ENCODE measurements around the gene C2CD3.
"Not testable (repeated sequence)": the region's sequence is repeated elsewhere in the genome, so short reads cannot be mapped to it uniquely, and the experiment has no call there.

Gene C2CD3

DNA sequence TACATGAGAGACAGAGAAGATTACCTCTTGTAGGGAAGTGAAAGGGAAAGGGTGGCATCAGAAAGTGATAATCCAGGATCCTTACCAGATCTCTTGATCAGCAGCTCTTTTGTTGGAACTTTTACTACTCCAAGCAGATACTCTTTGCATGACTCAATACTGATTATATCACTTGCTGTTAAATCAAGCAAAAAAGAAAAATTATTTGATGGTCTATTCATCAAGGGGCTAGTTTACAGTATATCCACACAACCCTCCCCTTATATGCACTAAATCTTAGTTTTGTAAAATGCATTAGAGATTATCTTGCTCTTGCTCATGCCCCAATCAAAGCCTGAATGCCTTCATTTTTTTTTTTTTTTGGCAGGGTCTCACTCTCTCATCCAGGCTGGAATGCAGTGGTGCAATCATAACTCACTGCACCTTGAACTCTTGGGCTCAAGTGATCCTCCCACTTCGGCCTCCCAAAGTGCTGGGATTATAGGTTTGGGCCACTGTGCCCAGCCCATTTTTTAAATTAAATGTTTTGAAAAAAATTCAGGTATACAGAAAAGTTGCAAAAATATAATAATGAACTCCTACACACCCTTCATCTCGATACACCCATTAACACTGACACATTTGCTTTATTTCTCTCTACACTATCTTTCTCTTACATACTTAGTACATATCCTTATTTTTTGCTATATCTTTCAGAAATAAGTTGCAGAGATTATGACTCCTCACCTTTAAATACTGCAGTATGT lies 85.8 kb downstream of the C2CD3 start:
- peak; percentile 37 for DNase-seq
- in situ Hi-C loops (cut with HindIII; ENCODE audit: low pct_ligation_motif_present, low pct_unique_long_range_greater_than_20kb, low sequenced_read_pairs): no loop called here

DNA sequence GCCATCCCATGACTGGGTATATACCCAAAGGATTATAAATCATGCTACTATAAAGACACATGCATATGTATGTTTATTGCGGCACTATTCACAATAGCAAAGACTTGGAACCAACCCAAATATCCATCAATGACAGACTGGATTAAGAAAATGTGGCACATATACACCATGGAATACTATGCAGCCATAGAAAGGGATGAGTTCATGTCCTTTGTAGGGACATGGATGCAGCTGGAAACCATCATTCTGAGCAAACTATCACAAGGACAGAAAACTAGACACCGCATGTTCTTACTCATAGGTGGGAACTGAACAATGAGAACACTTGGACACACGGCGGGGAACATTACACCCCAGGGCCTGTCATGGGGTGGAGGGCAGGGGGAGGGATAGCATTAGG lies 86.9 kb downstream of the C2CD3 start:
- in situ Hi-C loops (cut with HindIII; ENCODE audit: low pct_ligation_motif_present, low pct_unique_long_range_greater_than_20kb, low sequenced_read_pairs); DNase-seq: not testable (repeated sequence)

DNA sequence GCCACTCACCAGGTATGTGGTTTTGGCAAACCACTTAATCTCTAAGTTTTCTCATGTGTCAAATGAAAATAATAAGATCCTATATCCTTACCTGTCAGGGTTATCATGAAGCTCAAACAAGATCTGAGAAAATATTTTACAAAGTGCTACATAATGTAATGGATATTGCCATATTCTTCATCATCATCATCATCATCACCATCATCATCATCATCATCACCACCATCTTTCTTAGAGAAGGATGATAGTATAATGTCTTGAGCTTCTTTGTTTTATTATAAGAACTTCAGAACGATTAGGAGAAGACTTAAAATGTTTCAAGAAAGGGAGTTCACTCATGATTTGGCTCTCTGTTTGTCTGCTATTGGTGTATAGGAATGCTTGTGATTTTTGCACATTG lies 89.4 kb downstream of the C2CD3 start:
- in situ Hi-C loops (cut with HindIII; ENCODE audit: low pct_ligation_motif_present, low pct_unique_long_range_greater_than_20kb, low sequenced_read_pairs): no loop called here
- DNase-seq: no peak

DNA sequence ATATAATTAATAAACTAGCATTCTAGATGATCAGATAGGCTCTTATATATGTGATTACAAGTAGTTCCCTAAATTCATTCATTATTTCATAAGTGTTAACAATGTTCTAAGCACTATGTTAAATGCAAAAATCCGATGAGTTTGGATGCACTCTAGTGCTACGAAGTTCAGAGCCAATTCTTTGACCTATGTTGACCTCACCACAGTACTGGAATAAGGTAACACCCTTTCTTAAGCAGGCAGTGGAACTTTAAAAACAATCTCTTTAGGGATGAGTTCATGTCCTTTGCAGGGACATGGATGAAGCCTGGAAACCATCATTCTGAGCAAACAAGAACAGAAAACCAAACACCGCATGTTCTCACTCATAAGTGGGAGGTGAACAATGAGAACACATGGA lies 93.6 kb downstream of the C2CD3 start:
- no peak for DNase-seq
- in situ Hi-C loops (cut with HindIII; ENCODE audit: low pct_ligation_motif_present, low pct_unique_long_range_greater_than_20kb, low sequenced_read_pairs): no loop called here

DNA sequence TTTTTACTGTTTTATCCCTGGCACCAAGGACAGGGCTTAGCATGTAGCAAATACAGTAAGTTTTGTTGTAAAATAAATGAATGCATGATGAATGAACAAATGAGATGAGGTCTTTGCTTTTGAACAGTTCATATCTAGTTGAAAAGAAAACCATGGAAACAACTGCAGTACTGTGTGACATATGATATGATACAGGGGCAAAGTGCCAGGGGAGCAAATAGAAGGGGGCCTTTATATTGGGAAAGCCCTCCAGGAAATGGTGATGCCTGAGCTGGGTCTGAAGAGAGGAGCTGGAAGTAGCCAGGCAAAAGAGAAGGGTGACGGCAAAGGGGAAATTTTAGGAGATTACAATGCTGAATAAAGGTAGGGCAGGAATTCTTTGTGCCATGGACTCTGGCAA lies 98.1 kb downstream of the C2CD3 start:
- in situ Hi-C loops (cut with HindIII; ENCODE audit: low pct_ligation_motif_present, low pct_unique_long_range_greater_than_20kb, low sequenced_read_pairs): no loop called here

DNA sequence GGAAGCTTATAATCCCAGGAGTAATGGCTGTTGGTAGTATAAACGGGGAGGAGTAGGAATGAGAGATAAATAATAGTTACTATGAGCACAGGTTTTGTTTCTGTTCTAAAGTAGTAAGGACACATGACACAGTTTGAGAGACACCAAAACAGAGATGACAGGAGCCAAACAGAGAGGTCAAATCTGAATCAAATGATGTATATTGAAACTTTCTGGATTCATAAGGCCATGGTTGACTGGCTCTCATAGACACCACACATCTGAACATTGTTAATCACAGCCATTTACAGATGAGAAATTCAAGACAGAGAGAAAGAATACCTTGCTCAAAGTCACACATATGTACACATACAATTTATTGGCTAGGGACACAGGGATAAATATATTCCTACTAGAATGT lies 98.5 kb downstream of the C2CD3 start:
- DNase-seq: no peak

More for the DNA sequence above, 98.1 kb downstream of the C2CD3 start:
- DNase-seq: no peak

DNA sequence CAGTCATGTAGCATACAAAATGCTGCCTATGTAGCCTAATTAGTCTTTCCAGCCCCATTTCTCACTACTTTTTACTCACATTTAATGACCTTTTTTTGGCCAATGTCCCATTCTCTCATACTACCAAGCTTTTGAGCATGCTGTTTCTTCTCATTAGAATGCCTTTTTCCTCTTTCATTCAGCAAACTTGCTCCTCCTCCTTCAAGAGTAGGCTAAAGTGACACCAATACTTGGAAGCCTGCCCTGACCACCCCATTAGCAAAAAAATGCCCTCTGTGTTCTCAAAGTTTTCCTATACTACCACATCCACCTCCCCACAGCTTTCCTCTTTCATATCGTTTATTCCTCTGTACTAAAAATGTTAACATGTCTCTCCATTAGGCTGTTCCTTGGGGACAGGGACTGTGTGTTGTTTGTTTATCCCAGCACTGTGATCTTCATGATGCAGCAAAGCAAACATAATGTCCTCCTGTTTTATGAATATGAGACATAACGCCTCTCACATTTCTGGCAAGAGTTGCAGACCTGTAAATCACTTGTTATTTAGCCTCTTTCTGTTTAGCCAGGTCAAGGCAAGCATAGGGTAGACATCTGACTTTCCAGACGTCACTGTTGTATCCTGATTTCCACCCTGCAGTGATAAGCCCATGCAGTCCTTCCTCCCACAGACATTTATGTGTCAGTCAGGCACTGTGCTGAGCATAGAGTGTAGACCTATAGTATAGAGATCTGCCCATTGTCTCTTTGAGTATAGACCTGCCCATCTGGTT lies 99.9 kb downstream of the C2CD3 start:
- no peak for DNase-seq
- in situ Hi-C loops (cut with HindIII; ENCODE audit: low pct_ligation_motif_present, low pct_unique_long_range_greater_than_20kb, low sequenced_read_pairs): no loop called here

More for the DNA sequence above, 98.5 kb downstream of the C2CD3 start:
- in situ Hi-C loops (cut with HindIII; ENCODE audit: low pct_ligation_motif_present, low pct_unique_long_range_greater_than_20kb, low sequenced_read_pairs): no loop called here

DNA sequence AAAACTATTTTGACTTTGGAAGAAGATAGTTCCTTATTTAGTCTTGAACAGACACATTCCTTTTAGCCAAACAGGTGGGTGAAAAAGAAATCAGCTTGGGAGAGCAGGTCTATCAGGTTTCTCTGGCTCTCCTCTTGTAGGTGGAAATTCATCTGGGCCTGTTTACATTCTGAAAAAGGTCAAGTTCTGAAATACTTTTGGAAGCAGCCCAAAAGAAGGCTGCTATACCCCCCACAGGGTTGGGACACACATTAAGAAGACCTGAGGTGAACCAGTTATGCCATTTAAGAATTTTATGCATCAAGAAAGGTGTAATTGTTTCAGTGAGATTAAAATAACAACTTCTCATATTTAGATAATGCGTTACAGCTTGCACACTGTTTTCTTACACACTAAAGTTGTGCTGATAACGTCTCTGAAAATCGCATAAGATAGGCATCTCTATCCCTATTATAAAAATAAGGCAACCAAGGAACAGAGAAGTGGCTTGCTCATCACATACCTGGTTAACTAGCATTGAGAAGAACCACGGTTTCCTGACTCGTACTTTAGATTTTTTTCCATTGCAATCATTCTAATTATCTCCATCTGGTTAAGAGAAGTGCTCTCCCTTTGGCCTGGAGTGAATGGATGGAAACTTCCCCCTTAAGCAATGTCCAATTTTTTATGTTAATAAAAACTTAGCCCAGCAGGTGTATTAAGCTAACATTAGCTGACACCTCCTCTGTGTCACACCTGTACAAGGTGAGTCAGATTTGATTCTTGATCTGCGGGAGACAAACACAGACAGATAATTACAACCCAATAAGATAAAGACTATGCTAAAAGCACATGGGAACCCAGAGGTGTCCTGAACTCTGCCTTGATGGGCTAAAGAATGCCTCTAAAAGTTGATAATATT lies 101.4 kb downstream of the C2CD3 start:
- DNase-seq: no peak
- in situ Hi-C loops (cut with HindIII; ENCODE audit: low pct_ligation_motif_present, low pct_unique_long_range_greater_than_20kb, low sequenced_read_pairs): no loop called here

DNA sequence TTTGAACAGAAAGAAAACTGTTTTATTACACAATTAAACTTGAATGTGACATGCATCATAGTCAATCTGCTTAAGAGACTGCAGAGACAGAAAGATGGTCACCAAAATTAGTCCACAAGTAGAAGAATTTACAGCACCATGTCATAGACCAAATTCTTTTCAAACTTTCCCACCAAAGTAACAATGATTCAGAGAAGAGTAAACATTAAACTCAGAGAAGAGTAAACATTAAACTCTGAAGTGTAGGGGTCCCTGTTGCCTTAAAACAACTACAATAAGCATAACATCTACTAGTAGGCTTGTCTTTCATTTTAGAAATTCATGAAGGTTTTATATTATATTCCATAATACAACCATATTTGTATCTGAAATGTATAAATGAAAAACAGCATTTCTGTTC lies 104.1 kb downstream of the C2CD3 start:
- DNase-seq: peak; percentile 5
- in situ Hi-C loops (cut with HindIII; ENCODE audit: low pct_ligation_motif_present, low pct_unique_long_range_greater_than_20kb, low sequenced_read_pairs): not testable (repeated sequence)

DNA sequence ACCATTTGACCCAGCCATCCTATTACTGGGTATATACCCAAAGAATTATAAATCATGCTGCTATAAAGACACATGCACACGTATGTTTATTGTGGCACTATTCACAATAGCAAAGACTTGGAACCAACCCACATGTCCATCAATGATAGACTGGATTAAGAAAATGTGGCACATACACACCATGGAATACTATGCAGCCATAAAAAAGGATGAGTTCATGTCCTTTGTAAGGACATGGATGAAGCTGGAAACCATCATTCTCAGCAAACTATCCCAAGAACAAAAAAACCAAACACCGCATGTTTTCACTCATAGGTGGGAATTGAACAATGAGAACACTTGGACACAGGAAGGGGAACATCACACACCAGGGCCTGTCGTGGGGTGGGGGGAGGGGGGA lies 105.3 kb downstream of the C2CD3 start:
- not testable (repeated sequence) for DNase-seq

DNA sequence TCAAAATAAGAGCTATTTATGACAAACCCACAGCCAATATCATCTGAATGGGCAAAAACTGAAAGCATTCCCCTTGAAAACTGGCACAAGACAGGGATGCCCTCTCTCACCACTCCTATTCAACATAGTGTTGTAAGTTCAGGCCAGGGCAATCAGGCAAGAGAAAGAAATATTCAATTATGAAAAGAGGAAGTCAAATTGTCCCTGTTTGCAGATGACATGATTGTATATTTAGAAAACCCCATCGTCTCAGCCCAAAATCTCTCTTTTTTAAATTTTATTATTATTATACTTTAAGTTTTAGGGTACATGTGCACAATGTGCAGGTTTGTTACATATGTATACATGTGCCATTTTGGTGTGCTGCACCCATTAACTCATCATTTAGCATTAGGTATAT lies 107.2 kb downstream of the C2CD3 start:
- in situ Hi-C loops (cut with HindIII; ENCODE audit: low pct_ligation_motif_present, low pct_unique_long_range_greater_than_20kb, low sequenced_read_pairs); DNase-seq: not testable (repeated sequence)

More for the DNA sequence above, 105.3 kb downstream of the C2CD3 start:
- in situ Hi-C loops (cut with HindIII; ENCODE audit: low pct_ligation_motif_present, low pct_unique_long_range_greater_than_20kb, low sequenced_read_pairs): not testable (repeated sequence)

DNA sequence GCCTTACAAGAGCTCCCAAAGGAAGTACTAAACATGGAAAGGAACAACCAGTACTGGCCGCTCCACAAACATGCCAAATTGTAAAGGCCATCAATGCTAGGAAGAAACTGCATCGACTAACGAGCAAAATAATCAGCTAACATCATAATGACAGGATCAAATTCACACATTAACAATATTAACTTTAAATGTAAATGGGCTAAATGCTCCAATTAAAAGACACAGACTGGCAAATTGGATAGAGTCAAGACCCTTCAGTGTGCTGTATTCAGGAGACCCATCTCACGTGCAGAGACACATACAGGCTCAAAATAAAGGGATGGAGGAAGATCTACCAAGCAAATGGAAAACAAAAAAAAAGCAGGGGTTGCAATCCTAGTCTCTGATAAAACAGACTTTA lies 109.2 kb downstream of the C2CD3 start:
- DNase-seq; in situ Hi-C loops (cut with HindIII; ENCODE audit: low pct_ligation_motif_present, low pct_unique_long_range_greater_than_20kb, low sequenced_read_pairs): not testable (repeated sequence)

DNA sequence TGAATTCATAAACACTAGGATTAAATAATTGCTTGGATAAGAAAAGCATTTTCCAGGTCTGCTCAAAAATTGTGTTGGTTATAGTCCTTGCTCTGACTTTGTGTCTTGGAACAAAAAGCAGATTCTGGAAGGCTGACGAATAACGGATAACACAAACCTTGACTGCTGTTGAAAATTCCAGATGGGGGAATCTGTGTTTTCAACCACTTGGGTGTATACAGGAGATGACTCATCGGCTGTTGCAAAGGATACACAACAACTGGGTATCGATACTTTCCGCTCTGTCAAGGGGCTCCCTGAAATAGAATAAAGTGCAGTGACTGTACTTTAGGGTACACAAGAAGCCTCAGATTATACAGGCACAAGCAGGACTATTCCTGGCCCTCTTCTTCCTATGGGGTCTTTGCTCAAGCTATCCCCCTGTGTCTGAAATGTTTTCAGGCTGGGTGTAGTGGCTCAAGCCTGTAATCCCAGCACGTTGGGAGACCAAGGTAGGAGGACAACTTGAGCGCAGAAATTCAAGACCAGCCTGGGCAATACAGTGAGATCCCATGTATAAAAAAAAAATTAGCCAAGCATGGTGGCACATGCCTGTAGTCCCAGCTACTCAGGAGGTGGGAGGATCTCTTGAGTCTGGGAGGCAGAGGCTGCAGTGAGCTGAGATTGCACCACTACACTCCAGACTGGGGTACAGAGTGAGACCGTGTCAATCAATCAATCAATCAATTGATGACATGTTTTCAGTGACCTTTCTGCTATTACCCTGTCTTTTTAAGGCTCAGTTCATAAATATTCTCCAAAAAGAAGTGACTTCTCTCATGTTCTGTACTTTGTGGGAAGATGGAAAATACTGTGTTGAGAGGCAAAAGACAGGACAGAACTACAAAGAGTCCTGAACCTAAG lies 113.3 kb downstream of the C2CD3 start:
- in situ Hi-C loops (cut with HindIII; ENCODE audit: low pct_ligation_motif_present, low pct_unique_long_range_greater_than_20kb, low sequenced_read_pairs): no loop called here
- DNase-seq: no peak

DNA sequence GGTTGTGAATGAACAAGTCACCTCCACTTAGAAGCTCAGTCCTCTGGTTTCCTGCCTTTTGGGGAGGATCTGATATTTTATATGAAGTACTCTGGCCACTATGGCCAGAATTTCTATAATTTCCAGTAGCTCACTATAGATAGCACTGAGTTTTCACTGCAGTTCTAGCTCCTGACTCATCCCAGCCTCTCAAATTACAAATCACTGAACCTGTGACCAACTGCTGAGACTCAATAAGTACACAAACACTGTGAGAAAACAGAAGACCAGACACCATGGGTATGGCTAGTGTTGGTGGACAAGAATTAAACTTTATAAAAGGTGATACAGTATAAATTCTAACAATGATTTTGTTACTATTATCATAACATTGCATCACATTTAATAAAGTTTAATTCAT lies 114.9 kb downstream of the C2CD3 start:
- peak; percentile 14 for DNase-seq
- in situ Hi-C loops (cut with HindIII; ENCODE audit: low pct_ligation_motif_present, low pct_unique_long_range_greater_than_20kb, low sequenced_read_pairs): no loop called here

DNA sequence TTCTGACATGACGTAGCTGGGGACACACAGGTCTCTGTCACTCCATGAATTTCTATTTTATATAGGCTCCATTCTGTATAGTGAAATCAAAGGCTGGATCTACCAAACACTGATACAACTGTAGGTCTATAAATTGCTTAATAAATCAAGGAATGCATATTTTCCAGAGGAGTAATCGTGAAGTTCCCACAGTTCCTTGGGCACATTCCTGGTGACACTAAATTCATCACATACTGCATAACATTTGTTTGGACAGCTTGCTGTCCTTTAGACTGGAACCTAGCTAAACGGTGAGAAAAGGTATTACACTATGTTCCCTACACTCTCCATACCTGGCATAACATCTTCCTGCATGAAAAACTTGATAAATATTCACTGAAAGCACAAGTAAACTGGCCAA lies 120.3 kb downstream of the C2CD3 start:
- in situ Hi-C loops (cut with HindIII; ENCODE audit: low pct_ligation_motif_present, low pct_unique_long_range_greater_than_20kb, low sequenced_read_pairs): no loop called here

DNA sequence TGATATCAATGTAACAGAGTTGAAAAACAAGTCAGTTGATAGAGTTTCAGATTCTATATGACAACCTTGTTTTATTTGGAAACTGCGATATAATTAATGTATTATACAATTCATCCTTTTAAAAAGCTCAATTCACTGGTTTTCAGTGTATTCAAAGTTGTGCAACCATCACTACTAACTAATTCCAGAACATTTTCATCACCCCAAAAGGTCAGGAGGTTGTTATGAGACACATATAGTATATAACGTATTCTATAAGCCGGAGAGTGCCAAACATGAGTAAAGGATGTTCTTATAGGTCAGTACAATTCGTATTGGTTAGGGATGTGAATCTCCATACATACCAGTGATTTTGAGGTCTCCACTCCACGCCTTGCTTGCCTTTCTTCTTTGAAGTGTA lies 121.8 kb downstream of the C2CD3 start:
- in situ Hi-C loops (cut with HindIII; ENCODE audit: low pct_ligation_motif_present, low pct_unique_long_range_greater_than_20kb, low sequenced_read_pairs): no loop called here

More for the DNA sequence above, 120.3 kb downstream of the C2CD3 start:
- DNase-seq: no peak

DNA sequence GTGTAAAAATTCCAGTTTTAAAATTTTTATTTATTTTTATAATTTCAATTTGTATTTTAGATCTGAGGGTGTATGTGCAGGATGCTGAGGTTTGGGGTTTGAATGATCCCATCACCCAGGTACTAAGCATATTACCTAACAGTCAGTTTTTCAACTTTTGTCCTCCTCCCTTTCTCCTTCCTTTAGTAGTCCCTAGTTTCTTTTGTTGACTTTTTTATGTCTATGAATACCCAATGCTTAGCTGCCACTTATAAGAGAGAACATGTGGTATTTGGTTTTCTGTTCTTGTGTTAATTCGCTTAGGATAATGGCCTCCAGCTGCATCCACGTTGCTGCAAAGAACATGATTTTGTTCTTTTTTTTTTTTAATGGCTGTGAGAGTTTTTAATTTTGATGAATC lies 126.3 kb downstream of the C2CD3 start:
- in situ Hi-C loops (cut with HindIII; ENCODE audit: low pct_ligation_motif_present, low pct_unique_long_range_greater_than_20kb, low sequenced_read_pairs): no loop called here
- DNase-seq: no peak

More for the DNA sequence above, 121.8 kb downstream of the C2CD3 start:
- DNase-seq: no peak

DNA sequence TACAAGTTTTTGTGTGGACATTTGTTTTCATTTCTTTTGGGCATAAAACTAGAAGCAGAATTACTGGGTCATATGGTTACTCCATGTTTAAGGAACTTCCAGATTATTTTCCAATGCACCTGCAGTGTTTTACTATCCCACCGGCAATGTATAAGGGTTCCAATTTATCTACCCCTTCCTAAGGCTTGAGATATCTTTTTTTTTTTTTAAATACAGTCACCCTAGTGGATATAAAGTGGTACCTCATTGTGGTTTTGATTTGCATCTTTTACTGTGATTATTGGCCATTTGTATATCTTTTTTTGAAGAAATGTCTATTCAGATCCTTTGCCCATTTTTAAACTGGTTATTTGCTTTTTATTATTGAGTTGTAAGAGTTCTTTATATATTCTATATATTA lies 127.4 kb downstream of the C2CD3 start:
- in situ Hi-C loops (cut with HindIII; ENCODE audit: low pct_ligation_motif_present, low pct_unique_long_range_greater_than_20kb, low sequenced_read_pairs): no loop called here
- DNase-seq: no peak

All from ACHN (cell line).